CD14-positive monocyte (primary cell): Measurements from ENCODE around the gene GREM2. TPM values are rescaled to one million over a fixed set of nuclear protein-coding genes. Genes with fewer than 3 reads are reported as not detected.

Experiments
- DNase-seq, 3 donors: peaks; one replicate each; pipeline ENCODE4 v3.0.0-alpha.2; 2011 to 2022
- H2AFZ ChIP-seq: 2 replicates; pipeline ENCODE4 v1.6.0; 2012; ENCODE audit warnings: mild to moderate bottlenecking, low read depth, low read length, inconsistent platforms; ENCODE audit not compliant: insufficient read depth, poor library complexity, severe bottlenecking
- H3K27ac ChIP-seq, 2 donors: 1 replicate in 1 of 2; 2 replicates in 1 of 2; pipeline ENCODE4 v1.5.1; 2012 to 2013; ENCODE audit warnings: low read length in 2 of 2, control low read depth in 1 of 2, inconsistent platforms in 1 of 2, low read depth in 1 of 2, mild to moderate bottlenecking in 1 of 2
- H3K27me3 ChIP-seq, 2 donors: one replicate each; pipeline versions ENCODE4 v1.6.0 to v1.6.1; 2011 to 2013; ENCODE audit warnings: low read length in 2 of 2; ENCODE audit not compliant: control insufficient read depth in 2 of 2, insufficient read depth in 2 of 2
- H3K36me3 ChIP-seq, 2 donors: replicated peaks in 1 of 2; 1 replicate in 1 of 2; 2 replicates in 1 of 2; pipeline versions ENCODE4 v1.5.1 to v1.6.1; 2012 to 2013; ENCODE audit warnings: low read length in 2 of 2, control low read depth in 1 of 2, inconsistent platforms in 1 of 2, mild to moderate bottlenecking in 1 of 2; ENCODE audit not compliant: insufficient read depth in 2 of 2, control insufficient read depth in 1 of 2
- H3K4me1 ChIP-seq, 2 donors: 1 replicate in 1 of 2; 2 replicates in 1 of 2; pipeline versions ENCODE4 v1.5.1 to v1.6.1; 2012 to 2013; ENCODE audit warnings: low read length in 2 of 2, control low read depth in 1 of 2, inconsistent platforms in 1 of 2, mild to moderate bottlenecking in 1 of 2, moderate library complexity in 1 of 2; ENCODE audit not compliant: insufficient read depth in 2 of 2, control insufficient read depth in 1 of 2
- H3K4me2 ChIP-seq: replicated peaks from 2 replicates; pipeline ENCODE3; 2012; ENCODE audit warnings: low read length, moderate library complexity, mild to moderate bottlenecking; ENCODE audit not compliant: poor library complexity, severe bottlenecking; ENCODE audit errors: extremely low read depth
- H3K4me3 ChIP-seq, 3 experiments: fragments of 200-600 bp in 1 of 3; sonication (generic) in 1 of 3; replicated peaks in 1 of 3; 1 replicate in 2 of 3; 2 replicates in 1 of 3; pipeline ENCODE4 v1.5.1; 2011 to 2013; ENCODE audit warnings: low read length in 3 of 3, mild to moderate bottlenecking in 3 of 3, control low read depth in 2 of 3, low read depth in 2 of 3, inconsistent platforms in 1 of 3, moderate library complexity in 1 of 3
- H3K79me2 ChIP-seq: 2 replicates; pipeline ENCODE4 v1.6.0; 2012; ENCODE audit warnings: mild to moderate bottlenecking, control low read depth, inconsistent platforms, low read length, moderate library complexity; ENCODE audit not compliant: insufficient read depth
- H3K9ac ChIP-seq: 2 replicates; pipeline ENCODE4 v1.6.0; 2017; ENCODE audit warnings: low read length, mild to moderate bottlenecking; ENCODE audit not compliant: insufficient read depth, poor library complexity, severe bottlenecking
- H3K9me3 ChIP-seq, 2 donors: replicated peaks in 1 of 2; 1 replicate in 1 of 2; 2 replicates in 1 of 2; pipeline versions ENCODE4 v1.5.1 to v1.6.1; 2012 to 2013; ENCODE audit warnings: low read length in 2 of 2, control low read depth in 1 of 2; ENCODE audit not compliant: control insufficient read depth in 1 of 2, insufficient read depth in 1 of 2
- H4K20me1 ChIP-seq: 2 replicates; pipeline ENCODE4 v1.6.0; 2012; ENCODE audit warnings: mild to moderate bottlenecking, low read length, control low read depth, moderate library complexity; ENCODE audit not compliant: insufficient read depth
- H3K27ac Mint-ChIP-seq, 7 donors: one replicate each; pipeline ENCODE4 v1.8.0; 2020; ENCODE audit warnings: mild to moderate bottlenecking in 7 of 7, mixed read lengths in 7 of 7, moderate library complexity in 6 of 7, inconsistent platforms in 2 of 7
- H3K27me3 Mint-ChIP-seq, 3 donors: one replicate each; pipeline ENCODE4 v1.8.0; 2021 to 2022; ENCODE audit warnings: low read depth in 3 of 3, mild to moderate bottlenecking in 3 of 3, mixed read lengths in 3 of 3, moderate library complexity in 3 of 3, inconsistent platforms in 1 of 3
- H3K36me3 Mint-ChIP-seq, 2 donors: one replicate each; pipeline ENCODE4 v1.8.0; 2020; ENCODE audit warnings: mixed read lengths in 2 of 2, inconsistent platforms in 1 of 2, mild to moderate bottlenecking in 1 of 2
- H3K4me1 Mint-ChIP-seq: one replicate; pipeline ENCODE4 v1.8.0; 2020; ENCODE audit warnings: mild to moderate bottlenecking, mixed read lengths
- H3K4me3 Mint-ChIP-seq, 2 donors: one replicate each; pipeline ENCODE4 v1.8.0; 2020; ENCODE audit warnings: mild to moderate bottlenecking in 2 of 2, mixed read lengths in 2 of 2, moderate library complexity in 1 of 2
- H3K9me3 Mint-ChIP-seq, 7 donors: one replicate each; pipeline ENCODE4 v1.8.0; 2020 to 2022; ENCODE audit warnings: mixed read lengths in 7 of 7, mild to moderate bottlenecking in 6 of 7, moderate library complexity in 6 of 7, inconsistent platforms in 2 of 7
- WGBS: methylation state at CpG from one replicate; pipeline ENCODE4 v1.1.5; 2013; ENCODE audit warnings: missing lambda C conversion rate; ENCODE audit not compliant: insufficient coverage; 5-methylcytosine and 5-hydroxymethylcytosine counted together
- intact Hi-C, 2 donors: fragments of 100-400 bp; cut with micrococcal nuclease; formaldehyde crosslinking; loops; one replicate each; pipeline versions ENCODE4 v1.15.0 to v1.15.1; 2023
- polyA plus RNA-seq, 3 donors: library from polyadenylated mRNA; depleted of rRNA in 1 of 3; unstranded in 2 of 3; stranded (reverse) in 1 of 3; fragments of 300-500 nt in 2 of 3; fragments of >200 nt in 1 of 3; fragmentation: Illumina TruSeq in 2 of 3; gene quantifications; 1 replicate in 2 of 3; 2 replicates in 1 of 3; pipeline ENCODE4 v1.2.3, GENCODE V29; 2012 to 2021
- TF ChIP-seq, protein P1 (sequence below): fragments of 200-600 bp; IDR thresholded peaks from one replicate; pipeline ENCODE4 v1.8.0; 2022; ENCODE audit warnings: antibody characterized with exemption, mild to moderate bottlenecking

Gene GREM2
- polyA plus RNA-seq, 3 donors: not detected

DNA sequence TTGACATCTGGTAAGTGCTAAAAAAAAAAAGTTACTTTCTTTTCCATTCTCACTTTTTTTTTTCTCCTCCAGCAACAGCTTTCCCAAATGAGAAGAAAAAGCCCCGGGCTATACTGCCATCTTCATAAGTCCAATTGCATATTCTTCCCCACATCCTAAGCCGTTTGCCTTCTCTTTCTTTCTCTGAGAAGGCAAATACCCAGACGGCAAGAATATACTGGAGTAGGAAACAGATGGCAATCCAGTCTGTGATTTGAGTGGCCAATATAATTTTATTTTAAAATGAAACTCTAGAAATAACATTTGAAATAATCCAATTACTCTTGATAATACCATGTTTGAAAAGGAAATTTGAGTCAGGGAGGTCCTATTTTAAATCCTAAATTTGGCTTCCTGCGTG is 44.6 kb upstream of the GREM2 start:
- Mint-ChIP-seq H3K36me3 (no peaks in the 10 kb centered on the region), H3K9me3 (peaks cover 3 to 19% (median 5%) of the 10 kb centered on the region in 7 donors), H3K4me1 (no peaks in the 10 kb centered on the region), H3K27me3 (peaks cover 0 to 3% (median 1%) of the 10 kb centered on the region in 3 donors), H3K4me3 (no peak overlapping the region), H3K27ac (no peak overlapping the region)
- Histone ChIP-seq H3K9me3 (no peaks in the 10 kb centered on the region), H3K4me3 (no peak overlapping the region), H3K27ac (no peak overlapping the region), H2AFZ (no peak overlapping the region), H3K79me2 (no peaks in the 10 kb centered on the region), H3K4me1 (no peaks in the 10 kb centered on the region), H4K20me1 (no peaks in the 10 kb centered on the region), H3K4me2 (no peak overlapping the region), H3K9ac (no peak overlapping the region), H3K27me3 (no peaks in the 10 kb centered on the region), H3K36me3 (no peaks in the 10 kb centered on the region)
- TF ChIP-seq, protein P1, sequence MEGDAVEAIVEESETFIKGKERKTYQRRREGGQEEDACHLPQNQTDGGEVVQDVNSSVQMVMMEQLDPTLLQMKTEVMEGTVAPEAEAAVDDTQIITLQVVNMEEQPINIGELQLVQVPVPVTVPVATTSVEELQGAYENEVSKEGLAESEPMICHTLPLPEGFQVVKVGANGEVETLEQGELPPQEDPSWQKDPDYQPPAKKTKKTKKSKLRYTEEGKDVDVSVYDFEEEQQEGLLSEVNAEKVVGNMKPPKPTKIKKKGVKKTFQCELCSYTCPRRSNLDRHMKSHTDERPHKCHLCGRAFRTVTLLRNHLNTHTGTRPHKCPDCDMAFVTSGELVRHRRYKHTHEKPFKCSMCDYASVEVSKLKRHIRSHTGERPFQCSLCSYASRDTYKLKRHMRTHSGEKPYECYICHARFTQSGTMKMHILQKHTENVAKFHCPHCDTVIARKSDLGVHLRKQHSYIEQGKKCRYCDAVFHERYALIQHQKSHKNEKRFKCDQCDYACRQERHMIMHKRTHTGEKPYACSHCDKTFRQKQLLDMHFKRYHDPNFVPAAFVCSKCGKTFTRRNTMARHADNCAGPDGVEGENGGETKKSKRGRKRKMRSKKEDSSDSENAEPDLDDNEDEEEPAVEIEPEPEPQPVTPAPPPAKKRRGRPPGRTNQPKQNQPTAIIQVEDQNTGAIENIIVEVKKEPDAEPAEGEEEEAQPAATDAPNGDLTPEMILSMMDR: no peak
- WGBS: no CpG with 5 or more reads among the region's 4 CpGs
- intact Hi-C loops: no loop called here
- no peak for DNase-seq

- H3K4me1 Mint-ChIP-seq: no peaks in the 10 kb centered on the region
- peaks cover 0 to 3% (median 0%) of the 10 kb centered on the region in 3 donors for H3K27me3 Mint-ChIP-seq
- Histone ChIP-seq H3K27ac (no peak overlapping the region), H3K27me3 (no peaks in the 10 kb centered on the region), H3K4me1 (no peaks in the 10 kb centered on the region), H3K9ac (no peak overlapping the region), H3K36me3 (no peaks in the 10 kb centered on the region), H3K79me2 (no peaks in the 10 kb centered on the region), H3K4me3 (no peak overlapping the region), H2AFZ (no peak overlapping the region), H4K20me1 (no peaks in the 10 kb centered on the region), H3K9me3 (no peaks in the 10 kb centered on the region), H3K4me2 (no peak overlapping the region)
- no peak overlapping the region for H3K4me3 Mint-ChIP-seq
- no peak for DNase-seq
- H3K9me3 Mint-ChIP-seq: peaks cover 3 to 8% (median 5%) of the 10 kb centered on the region in 7 donors
- H3K36me3 Mint-ChIP-seq: no peaks in the 10 kb centered on the region
- H3K27ac Mint-ChIP-seq: no peak overlapping the region
- intact Hi-C loops: no loop called here
- TF ChIP-seq, protein P1: no peak
- WGBS: 100% methylated on average over 1 of the region's 3 CpGs
These were observed 41.0 kb upstream of the GREM2 start for GRCh38 chr1:240652961-240653409.
